ENCODE data around the gene LY6G5C. TPM values are rescaled to one million over a fixed set of nuclear protein-coding genes. Genes with fewer than 3 reads are reported as not detected.
"Not testable (repeated sequence)": the region's sequence is repeated elsewhere in the genome, so short reads cannot be mapped to it uniquely, and the experiment has no call there.

The LY6G5C gene
- total RNA-seq, 1 donor from 2014 or later = 1.8 TPM

DNA sequence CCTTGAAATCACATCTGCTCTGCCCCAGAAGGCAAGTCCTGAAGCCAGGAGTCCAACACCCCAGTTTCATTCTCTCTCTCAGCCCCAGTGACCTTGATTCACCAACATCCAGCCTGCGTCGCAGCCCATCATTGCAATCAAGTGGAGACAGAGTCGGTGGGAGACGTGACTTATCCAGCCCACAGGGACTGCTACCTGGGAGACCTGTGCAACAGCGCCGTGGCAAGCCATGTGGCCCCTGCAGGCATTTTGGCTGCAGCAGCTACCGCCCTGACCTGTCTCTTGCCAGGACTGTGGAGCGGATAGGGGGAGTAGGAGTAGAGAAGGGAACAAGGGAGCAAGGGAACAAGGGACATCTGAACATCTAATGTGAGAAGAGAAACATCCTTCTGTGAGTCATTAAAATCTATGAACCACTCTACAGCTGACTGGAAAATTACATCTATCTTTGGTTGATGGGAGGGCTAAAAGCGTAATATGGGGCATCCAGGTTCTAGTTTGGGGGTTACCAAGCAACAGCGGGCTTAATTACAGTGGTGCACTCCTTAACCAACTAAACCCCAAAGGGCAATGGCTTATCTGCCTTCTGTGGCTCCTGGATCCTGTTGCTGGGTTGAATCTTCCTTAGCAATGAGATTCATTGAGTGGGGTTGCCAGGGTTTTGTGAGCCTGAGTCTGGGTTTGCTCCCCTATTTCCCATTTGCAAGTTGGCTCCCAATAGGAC lies 36.8 kb upstream of the LY6G5C start:
- intact Hi-C loops (cut with micrococcal nuclease) = no loop called here
- ATAC-seq (no peak), DNase-seq (no peak)

DNA sequence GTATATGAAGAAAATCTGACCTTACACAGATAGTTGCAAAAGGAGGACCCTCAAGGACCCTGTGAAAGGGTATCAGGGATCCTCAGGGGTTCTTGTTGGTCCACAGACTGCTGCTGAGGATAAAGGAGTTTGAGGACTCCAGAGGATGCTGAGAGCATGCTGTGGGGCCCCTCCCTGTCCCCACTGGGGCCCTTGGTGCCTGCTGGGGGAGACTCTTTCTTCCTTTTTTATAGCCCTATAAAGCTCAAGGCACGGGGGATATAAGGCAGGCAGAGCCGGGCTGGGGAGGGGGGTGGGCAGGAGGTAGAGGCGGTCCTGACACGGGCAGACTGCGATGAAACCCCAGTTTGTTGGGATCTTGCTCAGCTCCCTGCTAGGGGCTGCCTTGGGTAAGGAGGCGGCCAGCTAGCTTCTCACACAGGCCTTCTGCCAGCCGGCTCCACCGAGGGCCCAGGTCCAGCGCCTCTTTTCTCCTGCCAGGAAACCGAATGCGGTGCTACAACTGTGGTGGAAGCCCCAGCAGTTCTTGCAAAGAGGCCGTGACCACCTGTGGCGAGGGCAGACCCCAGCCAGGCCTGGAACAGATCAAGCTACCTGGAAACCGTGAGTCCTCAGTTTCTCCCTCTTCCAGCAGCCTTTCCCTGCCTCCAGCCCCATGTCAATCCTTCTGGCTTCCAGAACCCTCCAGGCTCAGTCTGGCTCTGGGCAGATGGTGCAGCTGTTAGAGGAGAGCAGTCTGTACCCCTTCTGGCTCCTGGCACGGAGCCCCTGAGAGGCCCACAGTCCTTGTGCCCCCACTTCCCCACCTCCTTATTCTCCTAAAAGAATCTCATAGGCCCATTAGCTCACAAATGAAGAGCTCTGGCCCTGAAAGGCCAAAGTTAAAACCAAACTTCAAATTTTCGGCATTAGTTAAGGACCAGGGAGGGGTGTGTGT lies 34.4 kb upstream of the LY6G5C start, which contains the start of gene LY6G6D:
LY6G6D (plus strand) TSS at position 327 of the 937 bp plus-strand sequence; CDS start at position 335, 8 bp downstream.
- intact Hi-C loops (cut with micrococcal nuclease) = no loop called here
- DNase-seq (no peak), ATAC-seq (no peak)

DNA sequence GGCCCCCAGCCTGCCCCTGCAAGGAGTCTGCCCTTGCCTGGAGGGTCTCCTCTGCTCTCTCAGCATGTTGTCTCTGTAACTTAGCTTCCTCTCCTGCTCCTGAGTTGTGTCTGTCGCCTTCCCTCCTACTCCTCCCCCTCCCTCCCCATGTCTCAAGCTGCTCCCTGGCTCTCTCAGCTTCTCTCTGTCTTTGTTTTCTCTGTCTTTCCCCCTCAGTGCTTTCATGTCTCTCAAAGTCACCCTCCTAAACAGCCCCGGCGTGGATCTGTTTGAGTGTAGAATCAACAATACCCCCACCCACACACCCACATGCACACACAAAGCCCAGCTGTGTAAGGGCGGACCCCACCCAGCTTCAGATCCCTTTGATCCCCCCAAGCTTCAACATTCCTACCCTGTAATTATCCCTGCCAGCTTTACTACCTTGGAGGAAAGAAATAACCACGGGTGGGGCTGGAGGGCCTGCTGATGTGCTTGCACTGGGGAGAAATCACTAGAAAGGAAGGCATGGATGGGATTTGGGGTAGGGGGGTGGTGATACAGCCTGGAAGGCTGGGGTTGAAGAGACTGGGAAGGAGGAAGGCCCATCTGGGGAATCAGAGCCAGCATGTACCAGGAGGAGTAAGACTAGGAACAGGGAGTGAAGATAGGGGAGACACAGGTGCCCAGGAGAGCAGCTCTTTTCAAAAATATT lies 33.3 kb upstream of the LY6G5C start:
- DNase-seq (no peak), ATAC-seq (no peak)
- intact Hi-C loops (cut with micrococcal nuclease) = no loop called here

- ATAC-seq (no peak), DNase-seq (no peak)
- intact Hi-C loops (cut with micrococcal nuclease) = no loop called here
These were observed 32.6 kb upstream of the LY6G5C start for GRCh38 chr6:31713465-31713864.

DNA sequence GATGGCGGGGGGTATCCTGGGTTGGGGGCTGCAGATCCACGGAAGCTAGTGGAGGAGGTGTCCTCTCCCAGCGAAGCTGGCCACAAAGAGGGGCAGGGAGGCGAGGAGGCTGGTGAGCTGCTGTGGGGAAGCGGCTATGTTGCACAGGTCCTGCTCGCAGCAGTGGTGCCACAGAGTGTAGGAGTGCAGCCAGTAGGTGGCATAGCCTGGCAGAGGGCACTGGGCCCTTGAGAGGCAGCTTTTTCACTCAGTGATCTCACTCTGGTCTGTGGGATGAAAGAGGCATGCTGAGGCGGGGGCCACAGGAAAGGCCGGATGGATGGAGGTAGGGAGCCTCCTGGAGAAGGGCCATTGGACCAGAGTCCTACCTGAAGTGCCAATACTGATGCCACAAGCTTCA lies 31.4 kb upstream of the LY6G5C start:
- ATAC-seq (peak; percentile 70), DNase-seq (no peak)
- intact Hi-C loops (cut with micrococcal nuclease) = no loop called here

GRCh38 chr6:31711233-31711632 lies 30.4 kb upstream of the LY6G5C start:
- DNase-seq (no peak), ATAC-seq (no peak)
- intact Hi-C loops (cut with micrococcal nuclease) = no loop called here

DNA sequence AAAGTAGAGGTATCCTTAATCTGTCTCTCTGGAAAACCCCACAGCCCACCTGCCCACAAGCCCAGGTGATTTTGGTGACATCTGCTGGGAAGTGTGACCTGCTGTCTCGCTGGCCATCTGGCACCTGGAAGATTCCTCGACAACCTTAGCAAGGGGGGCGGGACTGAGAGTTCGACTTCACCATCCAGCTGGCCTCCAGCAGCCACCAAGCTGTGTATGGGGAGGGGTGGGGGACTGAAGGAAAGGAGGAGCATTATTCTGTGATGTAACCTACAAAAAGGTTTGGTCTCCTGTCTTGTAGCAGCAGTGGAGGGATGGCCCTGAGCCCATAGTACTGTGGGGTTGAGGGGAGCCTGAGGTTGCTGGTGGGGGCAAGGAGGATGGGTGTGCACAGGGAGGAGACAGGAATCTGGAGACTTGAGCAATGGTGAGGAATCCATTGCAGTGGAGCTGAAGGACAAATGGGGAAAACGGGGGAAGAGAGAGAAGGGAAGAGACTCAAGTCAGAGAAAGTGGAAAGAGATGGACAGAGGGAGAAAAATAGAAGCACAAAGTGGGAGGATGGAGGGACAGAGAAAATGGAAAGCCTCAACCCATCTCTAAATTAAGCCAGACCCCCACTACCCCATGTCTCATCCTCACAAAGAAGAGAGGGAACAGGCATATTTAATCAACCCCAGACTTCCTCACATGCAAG lies 29.8 kb upstream of the LY6G5C start:
- DNase-seq (no peak), ATAC-seq (no peak)
- intact Hi-C loops (cut with micrococcal nuclease) = no loop called here

DNA sequence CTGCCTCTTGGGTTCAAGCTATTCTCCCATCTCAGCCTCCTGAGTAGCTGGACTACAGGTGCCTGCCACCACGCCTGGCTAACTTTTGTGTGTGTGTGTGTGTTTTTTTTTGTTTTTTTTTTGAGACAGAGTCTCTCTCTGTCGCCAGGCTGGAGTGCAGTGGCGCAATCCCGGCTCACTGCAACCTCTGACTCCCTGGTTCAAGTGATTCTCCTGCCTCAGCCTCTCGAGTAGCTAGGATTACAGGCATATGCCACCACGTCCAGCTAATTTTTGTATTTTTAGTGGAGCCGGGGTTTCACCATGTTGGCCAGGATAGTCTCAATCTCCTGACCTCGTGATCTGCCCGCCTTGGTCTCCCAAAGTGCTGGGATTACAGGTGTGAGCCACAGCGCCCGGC lies 28.3 kb upstream of the LY6G5C start:
- DNase-seq; ATAC-seq; intact Hi-C loops (cut with micrococcal nuclease): not testable (repeated sequence)

- DNase-seq (no peak), ATAC-seq (no peak)
- intact Hi-C loops (cut with micrococcal nuclease) = no loop called here
These were observed 27.4 kb upstream of the LY6G5C start for GRCh38 chr6:31708224-31708623.

DNA sequence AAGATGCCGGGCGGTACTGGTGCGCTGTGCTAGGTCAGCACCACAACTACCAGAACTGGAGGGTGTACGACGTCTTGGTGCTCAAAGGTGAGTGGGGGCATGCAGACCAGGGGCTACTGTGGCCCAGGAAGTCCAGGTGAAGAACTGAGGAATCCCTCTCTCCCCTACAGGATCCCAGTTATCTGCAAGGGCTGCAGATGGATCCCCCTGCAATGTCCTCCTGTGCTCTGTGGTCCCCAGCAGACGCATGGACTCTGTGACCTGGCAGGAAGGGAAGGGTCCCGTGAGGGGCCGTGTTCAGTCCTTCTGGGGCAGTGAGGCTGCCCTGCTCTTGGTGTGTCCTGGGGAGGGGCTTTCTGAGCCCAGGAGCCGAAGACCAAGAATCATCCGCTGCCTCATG lies 26.8 kb upstream of the LY6G5C start:
- no peak for DNase-seq
- intact Hi-C loops (cut with micrococcal nuclease) = no loop called here
- no peak for ATAC-seq

GRCh38 chr6:31706599-31706998 lies 25.7 kb upstream of the LY6G5C start, which contains the start of gene LY6G6F:
TSS of gene LY6G6F (plus strand) at chr6:31706866. CDS start at chr6:31706907, 41 bp downstream.
- intact Hi-C loops (cut with micrococcal nuclease) = no loop called here
- no peak for ATAC-seq
- no peak for DNase-seq

DNA sequence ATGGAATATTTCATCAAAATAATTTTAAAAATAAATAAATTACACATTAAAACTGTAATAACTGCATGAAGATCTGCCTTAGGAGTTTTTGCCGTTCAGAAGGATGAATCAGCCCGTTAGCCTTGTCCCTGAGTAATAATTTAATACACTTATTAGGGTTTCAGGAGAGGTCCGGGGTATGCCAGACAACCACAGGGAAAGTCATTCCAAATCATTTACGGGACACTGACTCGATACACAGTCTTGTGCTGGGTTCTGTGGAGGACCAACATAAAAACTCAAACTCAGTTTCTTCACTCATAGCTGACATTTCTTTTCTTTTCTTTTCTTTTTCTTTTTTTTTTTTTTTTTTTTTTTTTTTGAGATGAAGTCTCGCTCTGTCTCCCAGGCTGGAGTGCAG lies 25.1 kb upstream of the LY6G5C start:
- DNase-seq (no peak), ATAC-seq (no peak)
- intact Hi-C loops (cut with micrococcal nuclease) = no loop called here

- ATAC-seq (peak; percentile 99), DNase-seq (peak; percentile 99)
- intact Hi-C loops (cut with micrococcal nuclease) = no loop called here
These were observed 22.2 kb upstream of the LY6G5C start, which contains the start of gene ABHD16A for GRCh38 chr6:31702819-31703716. TSS of gene ABHD16A (minus strand) at chr6:31703324. CDS start at chr6:31703281, 43 bp downstream.

DNA sequence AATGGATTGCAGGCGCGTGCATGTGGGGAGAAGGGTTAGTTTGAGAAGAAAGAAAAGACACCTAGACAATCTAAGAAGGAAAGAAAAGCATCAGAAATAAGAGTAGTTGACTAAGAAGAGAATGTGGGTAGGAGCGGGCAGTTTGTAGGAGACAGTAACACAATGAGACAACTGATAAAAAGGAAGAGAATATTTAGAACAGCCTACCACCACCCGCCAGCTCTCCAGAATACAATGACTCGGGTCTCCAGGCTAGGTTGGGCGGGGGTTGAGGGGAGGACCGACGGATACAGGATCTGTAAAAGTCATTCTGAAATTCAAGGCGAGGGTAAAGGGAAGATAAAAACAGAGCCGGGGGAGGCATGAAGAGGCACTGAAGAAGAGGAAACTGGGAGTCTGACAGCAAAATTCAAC lies 21.5 kb upstream of the LY6G5C start:
- peak; percentile 23 for ATAC-seq

DNA sequence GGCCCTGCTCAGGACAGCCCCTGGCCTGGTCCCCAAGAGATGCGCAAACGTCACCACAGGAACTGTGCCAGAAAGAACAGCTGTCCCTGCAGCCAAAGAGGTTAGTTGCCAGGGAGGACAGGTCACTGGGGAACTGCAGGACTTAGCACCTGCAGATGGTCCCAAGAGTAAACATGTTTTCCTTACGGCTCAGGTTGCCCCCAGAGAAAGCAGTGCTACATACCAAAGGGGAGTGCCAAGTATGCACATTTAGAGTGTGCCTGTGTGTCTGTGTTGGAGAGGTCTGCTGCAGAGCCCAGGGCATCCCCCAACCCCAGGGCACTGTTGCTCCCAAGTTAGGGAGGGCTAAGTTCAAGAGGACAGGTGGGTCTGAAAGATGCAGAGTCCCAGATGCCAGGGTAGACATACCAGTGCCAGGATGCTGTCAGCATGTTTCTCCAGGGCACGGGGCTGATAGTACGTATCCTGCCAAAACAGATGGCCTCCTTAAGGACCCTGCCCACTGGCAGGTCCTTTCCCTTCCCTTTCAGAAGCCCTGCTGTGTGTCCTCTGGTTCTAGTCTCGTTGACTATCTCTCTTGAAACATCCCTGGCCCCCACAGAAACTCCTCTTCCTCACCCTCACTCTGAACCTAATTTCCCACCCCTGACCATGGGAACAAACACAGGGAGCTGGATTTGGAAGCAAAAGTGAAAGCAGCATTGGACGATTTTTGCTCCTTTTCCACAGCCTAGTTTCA lies 21.0 kb upstream of the LY6G5C start:
- peak; percentile 55 for DNase-seq
- peak; percentile 10 for ATAC-seq
- intact Hi-C loops (cut with micrococcal nuclease) = no loop called here

More for the DNA sequence above, 21.5 kb upstream of the LY6G5C start:
- intact Hi-C loops (cut with micrococcal nuclease) = no loop called here
- DNase-seq = no peak

DNA sequence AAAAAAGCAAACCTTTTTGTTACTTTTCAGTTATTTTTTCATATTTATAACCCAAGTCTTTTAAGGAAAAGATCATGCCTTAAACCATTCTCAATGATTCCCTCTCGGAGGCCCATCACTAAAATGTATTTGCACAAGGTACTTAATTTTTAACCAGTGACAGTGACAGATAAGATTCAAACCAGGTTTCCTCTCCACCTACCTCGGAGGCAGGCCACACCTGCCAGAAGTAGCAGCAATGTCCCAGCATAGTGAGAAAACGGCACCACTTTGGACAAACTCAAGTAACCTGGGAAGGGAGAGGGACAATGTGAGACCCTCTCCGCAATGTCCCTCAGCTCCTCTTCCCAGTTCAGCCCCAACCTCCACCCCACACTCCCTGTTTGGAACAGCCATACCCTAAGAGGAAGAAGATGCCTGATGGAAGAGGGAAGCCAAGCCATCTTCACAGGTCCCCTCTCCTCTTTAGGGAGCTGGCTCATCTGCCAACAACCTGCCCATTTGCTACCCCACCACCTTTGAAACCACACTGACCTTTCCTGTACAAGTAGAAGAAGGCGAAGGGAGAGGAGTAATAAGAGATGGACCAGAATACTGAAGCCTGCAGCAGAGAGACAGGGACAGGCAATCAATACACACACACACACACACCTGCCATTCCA lies 20.0 kb upstream of the LY6G5C start:
- intact Hi-C loops (cut with micrococcal nuclease) = no loop called here
- ATAC-seq (no peak), DNase-seq (no peak)

DNA sequence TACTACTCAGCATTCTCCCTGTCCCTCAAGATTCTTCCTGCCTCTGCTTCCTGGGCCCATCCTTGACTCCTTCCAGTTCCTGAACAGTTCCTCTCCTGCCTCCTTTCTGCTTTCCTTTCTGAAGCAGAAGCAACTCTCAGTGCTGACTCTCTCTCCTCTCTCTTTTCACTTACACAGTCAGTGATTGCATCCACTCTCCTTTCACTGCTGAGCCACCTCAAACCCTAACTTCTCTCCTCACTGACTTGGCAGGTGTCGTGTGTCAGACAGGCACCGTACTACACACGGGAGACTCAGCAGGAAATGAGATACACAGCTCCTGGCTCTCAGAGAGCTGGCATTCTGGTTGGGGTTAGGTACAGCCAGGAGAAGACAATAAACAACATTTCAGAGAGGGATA lies 16.7 kb upstream of the LY6G5C start:
- intact Hi-C loops (cut with micrococcal nuclease) = no loop called here
- ATAC-seq = no peak
- no peak for DNase-seq
